ENCODE measurements around the gene HADHA. TPM values are rescaled to one million over a fixed set of nuclear protein-coding genes. Genes with fewer than 3 reads are reported as not detected.

HADHA gene
- total RNA-seq, 1 experiment from 2014 or later: 112 TPM

DNA sequence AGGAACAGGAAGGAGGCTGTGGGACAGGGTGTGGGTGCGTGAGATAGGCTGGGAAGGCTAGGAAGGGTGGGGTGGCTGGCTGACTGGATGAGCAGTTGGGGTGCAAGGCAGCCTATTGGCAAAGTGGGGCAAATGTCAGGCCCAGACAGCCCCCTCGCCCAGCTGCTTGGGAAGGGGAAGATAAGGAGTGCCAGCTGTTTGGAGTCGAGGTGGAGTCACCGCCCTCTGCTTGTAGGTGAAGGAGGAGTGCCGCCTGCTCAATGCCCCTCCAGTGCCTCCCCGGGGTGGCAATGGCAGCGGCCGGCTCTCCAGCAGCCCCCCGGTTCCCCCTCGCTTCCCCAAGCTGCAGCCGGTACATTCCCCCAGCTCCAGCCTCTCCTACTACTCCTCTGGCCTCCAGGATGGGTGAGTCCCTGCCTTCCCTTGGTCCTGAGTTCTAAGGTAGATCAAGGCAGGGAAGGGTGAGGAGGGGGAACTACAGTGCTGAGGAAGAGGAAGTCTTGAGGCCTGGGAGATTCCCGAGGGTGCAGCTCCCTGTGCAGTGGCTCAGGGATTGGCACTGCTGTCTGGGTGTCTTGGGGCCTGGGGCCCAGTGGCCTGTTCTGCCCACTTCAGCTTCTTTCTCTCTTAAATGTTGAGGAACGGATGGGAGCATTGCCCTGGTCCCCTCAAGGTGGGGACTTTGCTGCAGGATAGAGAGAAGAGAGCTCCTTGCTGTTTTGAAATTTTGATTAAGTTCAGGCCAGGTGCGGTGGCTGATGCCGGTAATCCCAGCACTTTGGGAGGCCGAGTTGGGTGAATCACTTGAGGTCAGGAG is 58.3 kb downstream of the HADHA start:
- no peak overlapping the region for H4K5ac ChIP-seq (ENCODE audit: insufficient read length, low read depth, low read length)
- no CpG with 5 or more reads among the region's 16 CpGs for WGBS (ENCODE audit: extremely low coverage, insufficient read length, low lambda C conversion rate)

More for the DNA sequence above, 58.3 kb downstream of the HADHA start:
- no peak overlapping the region for H2BK15ac ChIP-seq (ENCODE audit: low read depth, low read length)
- Mint-ChIP-seq H3K27ac (no peak overlapping the region), H3K36me3 (ENCODE audit: insufficient read depth in 1 of 3, low read depth in 3 of 3) (peaks cover 23 to 42% (median 34%) of the 10 kb centered on the region in 3 experiments), H3K4me3 (peak overlapping the region; percentile 68 to 73), H3K27me3 (ENCODE audit: low read depth) (peaks cover 30% of the 10 kb centered on the region), H3K4me1 (peaks cover 17 to 22% of the 10 kb centered on the region in 2 experiments), H3K9me3 (no peaks in the 10 kb centered on the region; a peak in 1 of 5 replicates)
- no peak overlapping the region for H2BK12ac ChIP-seq (ENCODE audit: insufficient read length, low read depth, low read length)
- H4K8ac ChIP-seq (replicated peaks; ENCODE audit: insufficient read length, low read depth, low read length): no peak overlapping the region
- H2AK5ac ChIP-seq (ENCODE audit: insufficient read length, low read length): no peak overlapping the region
- H3K23ac ChIP-seq (ENCODE audit: insufficient read length, low read depth, low read length): no peak overlapping the region
- no peak overlapping the region for H3T11ph ChIP-seq (ENCODE audit: low read length)
- H4K20me1 ChIP-seq (ENCODE audit: control insufficient read depth, insufficient read depth, insufficient read length): no peaks in the 10 kb centered on the region
- no peak overlapping the region for H3K27ac ChIP-seq (ENCODE audit: insufficient read length, low read depth, low read length)
- H2AFZ ChIP-seq (ENCODE audit: low read length): no peak overlapping the region
- no peaks in the 10 kb centered on the region for H3K79me1 ChIP-seq (ENCODE audit: insufficient read depth, low read depth, low read length, poor library complexity, severe bottlenecking)
- H3K56ac ChIP-seq (ENCODE audit: insufficient read length, low read depth, low read length): no peak overlapping the region
- H3K27me3 ChIP-seq (ENCODE audit: insufficient read depth, low read length): no peaks in the 10 kb centered on the region
- H3K9me3 ChIP-seq (ENCODE audit: control insufficient read depth, low read depth, low read length): no peaks in the 10 kb centered on the region
- H3K79me2 ChIP-seq (ENCODE audit: insufficient read depth, low read length): no peaks in the 10 kb centered on the region
- no peak overlapping the region for H3K18ac ChIP-seq (ENCODE audit: insufficient read length, low read depth, low read length)
- H3K4me1 ChIP-seq (ENCODE audit: insufficient read depth, low read length): no peaks in the 10 kb centered on the region
- H2BK120ac ChIP-seq (ENCODE audit: low read depth, low read length, poor library complexity, severe bottlenecking): no peak overlapping the region
- TF ChIP-seq CTCF (conservative IDR thresholded peaks at IDR 0.05): no peak
- H3K14ac ChIP-seq (ENCODE audit: insufficient read depth, low read length): no peak overlapping the region; the same call in 1 of the 2 replicates
- H3K4me2 ChIP-seq (ENCODE audit: insufficient read depth, insufficient read length, low read length): no peak overlapping the region
- no peak overlapping the region for H2BK20ac ChIP-seq (ENCODE audit: low read depth, low read length, poor library complexity, severe bottlenecking)
- H3K23me2 ChIP-seq (ENCODE audit: insufficient read length, low read depth, low read length, poor library complexity, severe bottlenecking): no peaks in the 10 kb centered on the region
- no peak overlapping the region for H3K9ac ChIP-seq (ENCODE audit: extremely low read depth, insufficient read length, low read length)
- H4K91ac ChIP-seq (ENCODE audit: insufficient read length, low read depth, low read length): no peak overlapping the region
- DNase-seq: no peak
- H3K4ac ChIP-seq (ENCODE audit: low read depth, low read length): no peak overlapping the region
- H2BK5ac ChIP-seq (ENCODE audit: insufficient read length, low read length): no peak overlapping the region

Data from H9 (cell line).